K562 (cell line): Measurements from ENCODE around the gene ELMOD2.

ENCODE experiments used
- POLR2AphosphoS5 ChIP-seq: IDR thresholded peaks from 2 replicates; pipeline ENCODE4 v1.6.1; 2011; ENCODE audit warnings: mild to moderate bottlenecking, low read depth, low read length, moderate library complexity; ENCODE audit not compliant: control insufficient read depth, insufficient read depth
- SMAD3 ChIP-seq: fragments of 450-650 bp; formaldehyde crosslinking; conservative IDR thresholded peaks from 2 replicates; pipeline ENCODE4 v1.4.0; 2020; ENCODE audit warnings: mild to moderate bottlenecking
- SNRNP70 ChIP-seq: fragments of 200-400 bp; formaldehyde crosslinking; optimal IDR thresholded peaks from 2 replicates; pipeline ENCODE3; 2017; ENCODE audit warnings: low read depth, low read length
- TAF7 ChIP-seq: fragments of 450-650 bp; IDR thresholded peaks from 2 replicates; pipeline ENCODE4 v1.6.1; 2016; ENCODE audit warnings: missing genetic modification characterization, missing compliant biosample characterization
- ZBTB7A ChIP-seq: IDR thresholded peaks from 2 replicates; pipeline ENCODE4 v1.6.1; 2011; ENCODE audit warnings: low read depth, mild to moderate bottlenecking, low read length, moderate library complexity, borderline replicate concordance; ENCODE audit not compliant: control insufficient read depth
- ZFP91 ChIP-seq: sonication (generic); formaldehyde crosslinking; IDR thresholded peaks from 2 replicates; pipeline ENCODE4 v1.8.0; 2022; ENCODE audit warnings: mild to moderate bottlenecking, missing genetic modification reagents

- TF ChIP-seq ZBTB7A (no peak), SNRNP70 (no peak), TAF7 (tag) (no peak), ZFP91 (CRISPR knock-in tag) (no peak), POLR2AphosphoS5 (no peak), SMAD3 (CRISPR knock-in tag) (no peak)
Measured at GRCh38 chr4:140523370-140523856, 555 bp upstream of the ELMOD2 start.
